HG03558 (cell line): ENCODE results near the gene GPR137B.
"Not testable (repeated sequence)": the region's sequence is repeated elsewhere in the genome, so short reads cannot be mapped to it uniquely, and the experiment has no call there.

Experiments used
- ATAC-seq: cut with Tn5 transposase; IDR thresholded peaks from one replicate; pipeline ENCODE4 v1.9.1; 2021; ENCODE audit warnings: moderate number of reproducible peaks; ENCODE audit not compliant: unreplicated experiment; ENCODE audit errors: extremely low read depth

Gene GPR137B

GRCh38 chr1:236142253-236143103 lies at the start of gene GPR137B:
GPR137B (plus strand) TSS chr1:236142539; CDS start chr1:236142623, 84 bp downstream.
- ATAC-seq = peak; percentile 35

- no peak for ATAC-seq
These were observed 49.4 kb upstream of the GPR137B start for GRCh38 chr1:236092899-236093298.

- no peak for ATAC-seq
These were observed 46.4 kb upstream of the GPR137B start for GRCh38 chr1:236095705-236096520.

- ATAC-seq = not testable (repeated sequence)
These were observed 45.5 kb upstream of the GPR137B start for GRCh38 chr1:236096660-236097482.

GRCh38 chr1:236098267-236098666 lies 44.1 kb upstream of the GPR137B start:
- no peak for ATAC-seq

GRCh38 chr1:236099355-236099974 lies 42.9 kb upstream of the GPR137B start:
- no peak for ATAC-seq

- no peak for ATAC-seq
These were observed 41.5 kb upstream of the GPR137B start for GRCh38 chr1:236100799-236101198.

GRCh38 chr1:236101233-236102200 lies 40.8 kb upstream of the GPR137B start:
- ATAC-seq = no peak

GRCh38 chr1:236102611-236103010 lies 39.7 kb upstream of the GPR137B start:
- ATAC-seq = no peak

GRCh38 chr1:236103059-236103458 lies 39.3 kb upstream of the GPR137B start:
- ATAC-seq = no peak

GRCh38 chr1:236103646-236104218 lies 38.6 kb upstream of the GPR137B start:
- no peak for ATAC-seq

GRCh38 chr1:236107121-236107907 lies 35.0 kb upstream of the GPR137B start:
- no peak for ATAC-seq

GRCh38 chr1:236108027-236108648 lies 34.2 kb upstream of the GPR137B start:
- no peak for ATAC-seq

- ATAC-seq = no peak
These were observed 32.2 kb upstream of the GPR137B start for GRCh38 chr1:236110137-236110536.

GRCh38 chr1:236111527-236112331 lies 30.6 kb upstream of the GPR137B start:
- ATAC-seq = no peak

- ATAC-seq = no peak
These were observed 30.1 kb upstream of the GPR137B start for GRCh38 chr1:236112332-236112627.
